PFSK-1 (cell line): ENCODE data around the gene DDX24.

ENCODE experiments used
- FOXP2 ChIP-seq: optimal IDR thresholded peaks from 2 replicates; pipeline ENCODE3; 2011; ENCODE audit warnings: borderline replicate concordance, control low read depth, inconsistent platforms; ENCODE audit not compliant: insufficient read depth; ENCODE audit errors: extremely low read length, extremely low read depth
- POLR2AphosphoS5 ChIP-seq: IDR thresholded peaks from 2 replicates; pipeline ENCODE4 v1.6.1; 2012; ENCODE audit warnings: low read depth, mild to moderate bottlenecking, control low read depth, low read length, moderate library complexity
- SIN3A ChIP-seq: IDR thresholded peaks from 2 replicates; pipeline ENCODE4 v1.6.1; 2012; ENCODE audit warnings: mild to moderate bottlenecking, low read length, moderate library complexity, borderline replicate concordance; ENCODE audit not compliant: insufficient read depth
- TAF1 ChIP-seq: IDR thresholded peaks from 2 replicates; pipeline ENCODE4 v1.6.1; 2012; ENCODE audit warnings: low read length, control low read depth, borderline replicate concordance; ENCODE audit not compliant: insufficient read depth
- TF ChIP-seq, protein P1 (sequence below), 2 experiments: IDR thresholded peaks; 2 replicates each; pipeline versions ENCODE4 v1.6.1 to v1.8.0; 2011 to 2012; ENCODE audit warnings: low read depth in 2 of 2, low read length in 2 of 2, control low read depth in 1 of 2, inconsistent platforms in 1 of 2, mild to moderate bottlenecking in 1 of 2, moderate library complexity in 1 of 2; ENCODE audit not compliant: insufficient read depth in 1 of 2

Gene DDX24

DNA sequence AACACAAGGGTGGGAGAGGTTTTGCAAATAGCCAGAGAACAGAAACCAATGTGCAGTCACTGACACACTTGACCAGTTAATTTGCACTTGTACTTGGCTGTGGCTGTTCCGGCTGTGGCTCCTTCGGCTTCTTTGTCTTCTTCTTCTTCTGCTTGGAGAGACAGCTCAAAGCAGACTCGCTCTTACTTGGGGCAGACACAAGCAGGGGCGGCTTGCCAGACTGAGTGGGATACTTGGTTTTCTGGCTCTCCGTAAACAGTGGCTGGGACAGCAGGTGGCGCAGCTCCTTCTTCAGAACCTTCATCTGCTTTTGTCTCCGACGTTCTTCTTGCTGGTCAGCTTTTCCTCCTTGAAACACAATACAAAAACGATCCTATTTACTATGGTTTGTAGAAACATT, 29.9 kb downstream of the DDX24 start:
- TF ChIP-seq SIN3A (no peak), FOXP2 (no peak), POLR2AphosphoS5 (no peak), TAF1 (no peak)
- TF ChIP-seq, protein P1, sequence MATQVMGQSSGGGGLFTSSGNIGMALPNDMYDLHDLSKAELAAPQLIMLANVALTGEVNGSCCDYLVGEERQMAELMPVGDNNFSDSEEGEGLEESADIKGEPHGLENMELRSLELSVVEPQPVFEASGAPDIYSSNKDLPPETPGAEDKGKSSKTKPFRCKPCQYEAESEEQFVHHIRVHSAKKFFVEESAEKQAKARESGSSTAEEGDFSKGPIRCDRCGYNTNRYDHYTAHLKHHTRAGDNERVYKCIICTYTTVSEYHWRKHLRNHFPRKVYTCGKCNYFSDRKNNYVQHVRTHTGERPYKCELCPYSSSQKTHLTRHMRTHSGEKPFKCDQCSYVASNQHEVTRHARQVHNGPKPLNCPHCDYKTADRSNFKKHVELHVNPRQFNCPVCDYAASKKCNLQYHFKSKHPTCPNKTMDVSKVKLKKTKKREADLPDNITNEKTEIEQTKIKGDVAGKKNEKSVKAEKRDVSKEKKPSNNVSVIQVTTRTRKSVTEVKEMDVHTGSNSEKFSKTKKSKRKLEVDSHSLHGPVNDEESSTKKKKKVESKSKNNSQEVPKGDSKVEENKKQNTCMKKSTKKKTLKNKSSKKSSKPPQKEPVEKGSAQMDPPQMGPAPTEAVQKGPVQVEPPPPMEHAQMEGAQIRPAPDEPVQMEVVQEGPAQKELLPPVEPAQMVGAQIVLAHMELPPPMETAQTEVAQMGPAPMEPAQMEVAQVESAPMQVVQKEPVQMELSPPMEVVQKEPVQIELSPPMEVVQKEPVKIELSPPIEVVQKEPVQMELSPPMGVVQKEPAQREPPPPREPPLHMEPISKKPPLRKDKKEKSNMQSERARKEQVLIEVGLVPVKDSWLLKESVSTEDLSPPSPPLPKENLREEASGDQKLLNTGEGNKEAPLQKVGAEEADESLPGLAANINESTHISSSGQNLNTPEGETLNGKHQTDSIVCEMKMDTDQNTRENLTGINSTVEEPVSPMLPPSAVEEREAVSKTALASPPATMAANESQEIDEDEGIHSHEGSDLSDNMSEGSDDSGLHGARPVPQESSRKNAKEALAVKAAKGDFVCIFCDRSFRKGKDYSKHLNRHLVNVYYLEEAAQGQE (IDR thresholded peaks at IDR 0.05; ENCODE audit: insufficient read depth in 1 of 2, low read depth in 2 of 2, low read length in 2 of 2): no peak

DNA sequence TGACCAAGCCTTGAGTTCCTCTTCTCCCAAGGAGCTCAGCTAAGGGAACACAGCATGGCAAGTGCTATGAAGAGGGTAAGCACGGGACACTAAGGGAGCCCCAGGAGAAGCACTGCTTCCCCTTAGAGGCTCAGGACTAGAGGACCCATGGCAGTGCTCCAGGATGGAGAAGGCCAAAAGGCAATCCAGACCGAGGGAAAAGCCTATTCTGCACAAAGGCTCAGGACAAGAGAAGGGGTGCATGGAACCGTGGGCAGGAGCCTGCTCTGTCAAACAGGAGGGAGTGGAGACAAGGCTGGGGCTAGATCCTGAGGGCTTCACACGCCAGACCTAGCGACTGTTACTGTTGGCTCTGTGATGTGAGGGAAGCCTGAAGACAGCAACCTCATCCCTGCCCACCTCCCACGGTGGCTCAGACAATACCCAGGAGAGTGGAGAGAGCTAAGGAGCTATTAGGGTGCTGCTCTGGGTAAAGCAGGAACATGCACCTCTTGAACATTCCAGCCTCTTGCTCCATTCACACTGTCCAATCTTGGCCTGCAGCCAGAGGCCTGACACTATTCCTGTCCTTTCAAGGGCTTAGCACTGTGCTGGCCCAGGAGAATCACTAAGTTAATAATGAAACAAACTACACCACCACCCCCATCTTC, 30.6 kb downstream of the DDX24 start:
- TF ChIP-seq TAF1: no peak
- TF ChIP-seq FOXP2: no peak
- TF ChIP-seq POLR2AphosphoS5: no peak
- TF ChIP-seq, protein P1 (IDR thresholded peaks at IDR 0.05; ENCODE audit: insufficient read depth in 1 of 2, low read depth in 2 of 2, low read length in 2 of 2): no peak
- TF ChIP-seq SIN3A: no peak

DNA sequence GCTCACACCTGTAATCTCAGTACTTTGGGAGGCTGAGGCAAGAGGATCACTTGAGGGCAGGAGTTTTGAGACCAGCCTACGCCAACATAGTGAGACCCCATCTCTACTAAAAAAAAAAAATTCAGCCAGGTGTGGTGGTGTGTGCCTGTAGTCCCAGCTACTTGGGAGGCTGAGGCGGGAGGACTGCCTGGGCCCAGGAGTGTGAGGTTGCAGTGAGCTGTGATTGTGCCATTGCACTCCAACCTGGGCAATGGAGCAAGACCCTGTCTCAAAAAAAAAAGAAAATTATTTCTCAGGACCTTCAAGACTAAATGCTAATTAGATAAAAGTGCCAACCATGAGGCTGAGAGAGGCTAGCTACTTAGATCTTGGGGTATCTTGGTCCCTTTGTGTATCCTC, 31.4 kb downstream of the DDX24 start:
- TF ChIP-seq FOXP2 (no peak), TAF1 (no peak), SIN3A (no peak), POLR2AphosphoS5 (no peak)
- TF ChIP-seq, protein P1 (IDR thresholded peaks at IDR 0.05; ENCODE audit: insufficient read depth in 1 of 2, low read depth in 2 of 2, low read length in 2 of 2): no peak

DNA sequence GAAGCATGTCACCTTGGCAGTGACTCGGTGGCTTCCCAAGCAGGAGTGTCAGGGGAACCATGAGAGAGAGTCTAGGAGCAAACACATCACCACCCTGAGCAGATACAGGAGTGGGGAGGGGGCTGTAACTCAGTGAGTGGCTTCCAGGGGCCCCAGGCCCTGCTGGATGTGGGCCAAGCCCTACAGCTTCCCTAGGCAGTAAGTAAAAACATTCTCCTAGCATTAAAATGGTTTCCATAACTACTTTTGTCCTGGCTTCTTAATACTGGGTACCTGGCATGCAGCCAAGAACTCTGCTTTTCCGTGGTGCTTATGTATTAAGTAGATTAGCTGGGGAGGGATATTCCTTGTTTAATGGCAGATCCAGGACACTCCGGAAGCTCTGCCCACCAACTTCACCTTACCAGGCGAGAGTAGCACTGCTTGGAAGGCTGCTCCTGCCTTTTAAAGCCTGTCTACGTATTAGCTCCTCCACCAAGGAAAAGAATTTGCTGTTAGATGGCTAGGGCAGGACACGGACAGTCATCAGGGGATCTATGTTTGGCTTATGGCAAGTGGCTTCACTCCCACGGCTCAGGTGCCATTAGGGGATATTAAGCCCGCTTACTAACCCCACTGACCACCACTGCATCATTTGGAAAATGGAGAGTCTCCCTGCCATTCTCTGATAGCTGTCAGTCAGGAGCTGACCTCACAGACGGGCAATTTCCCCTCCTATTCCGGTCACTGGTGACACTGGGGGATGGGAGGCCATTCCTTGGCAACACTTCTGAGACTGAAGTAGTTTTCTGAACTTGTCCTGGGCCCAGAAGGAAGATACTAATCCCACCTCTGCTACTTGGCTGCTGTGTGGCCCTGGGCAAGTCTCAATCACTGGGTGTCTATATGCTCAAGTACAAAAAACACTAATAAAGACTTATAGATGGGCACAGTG, 32.0 kb downstream of the DDX24 start:
- TF ChIP-seq, protein P1 (IDR thresholded peaks at IDR 0.05; ENCODE audit: insufficient read depth in 1 of 2, low read depth in 2 of 2, low read length in 2 of 2): no peak
- no peak for TF ChIP-seq POLR2AphosphoS5
- no peak for TF ChIP-seq TAF1
- no peak for TF ChIP-seq SIN3A
